Measurements from ENCODE around the gene CSN1S1.

Gene CSN1S1

GRCh38 chr4:69930768-69931167 lies at the start of gene CSN1S1:
Gene CSN1S1 (plus strand): TSS chr4:69931068. CDS start chr4:69932556, 1,488 bp downstream.
- Histone ChIP-seq H3K27ac (no peak within 1 kb of the TSS), H3K4me3 (ENCODE audit: low read depth, low read length) (no peak within 1 kb of the TSS), H3K4me1 (no peaks in the 10 kb centered on the region), H2AFZ (no peak within 1 kb of the TSS), H3K36me3 (ENCODE audit: control insufficient read depth, insufficient read depth, low read length) (no peaks in the 10 kb centered on the region), H3K4me2 (ENCODE audit: low read length) (no peak within 1 kb of the TSS), H3K9me3 (ENCODE audit: control insufficient read depth, low read length) (no peaks in the 10 kb centered on the region), H3K79me2 (no peaks in the 10 kb centered on the region), H3K9ac (no peak within 1 kb of the TSS), H3K27me3 (ENCODE audit: control insufficient read depth, insufficient read depth, low read length) (no peaks in the 10 kb centered on the region)
- TF ChIP-seq CTCF (IDR thresholded peaks at IDR 0.05), result no peak

- H3K9me3 ChIP-seq (ENCODE audit: control insufficient read depth, low read length), result no peaks in the 10 kb centered on the region
- H3K27ac ChIP-seq, result no peak overlapping the region
- H3K9ac ChIP-seq, result no peak overlapping the region
- H2AFZ ChIP-seq, result no peak overlapping the region
- no peaks in the 10 kb centered on the region for H3K27me3 ChIP-seq (ENCODE audit: control insufficient read depth, insufficient read depth, low read length)
- H3K4me1 ChIP-seq, result no peaks in the 10 kb centered on the region
- no peak overlapping the region for H3K4me3 ChIP-seq (ENCODE audit: low read depth, low read length)
- H3K4me2 ChIP-seq (ENCODE audit: low read length), result no peak overlapping the region
- H3K79me2 ChIP-seq, result no peaks in the 10 kb centered on the region
- peak; percentile 17 for TF ChIP-seq CTCF (IDR thresholded peaks at IDR 0.05)
- H3K36me3 ChIP-seq (ENCODE audit: control insufficient read depth, insufficient read depth, low read length), result no peaks in the 10 kb centered on the region
Observed at GRCh38 chr4:69881173-69881773, 49.6 kb upstream of the CSN1S1 start.

GRCh38 chr4:69882150-69882549 lies 48.7 kb upstream of the CSN1S1 start:
- no peaks in the 10 kb centered on the region for H3K4me1 ChIP-seq
- H3K36me3 ChIP-seq (ENCODE audit: control insufficient read depth, insufficient read depth, low read length), result no peaks in the 10 kb centered on the region
- H3K79me2 ChIP-seq, result no peaks in the 10 kb centered on the region
- TF ChIP-seq CTCF (IDR thresholded peaks at IDR 0.05), result no peak
- no peaks in the 10 kb centered on the region for H3K27me3 ChIP-seq (ENCODE audit: control insufficient read depth, insufficient read depth, low read length)
- no peak overlapping the region for H3K4me3 ChIP-seq (ENCODE audit: low read depth, low read length)
- no peak overlapping the region for H3K4me2 ChIP-seq (ENCODE audit: low read length)
- no peak overlapping the region for H2AFZ ChIP-seq
- H3K9ac ChIP-seq, result no peak overlapping the region
- H3K9me3 ChIP-seq (ENCODE audit: control insufficient read depth, low read length), result no peaks in the 10 kb centered on the region
- no peak overlapping the region for H3K27ac ChIP-seq

- TF ChIP-seq CTCF (IDR thresholded peaks at IDR 0.05), result no peak
- H3K9me3 ChIP-seq (ENCODE audit: control insufficient read depth, low read length), result peaks cover 2% of the 10 kb centered on the region
- no peaks in the 10 kb centered on the region for H3K36me3 ChIP-seq (ENCODE audit: control insufficient read depth, insufficient read depth, low read length)
- H3K4me3 ChIP-seq (ENCODE audit: low read depth, low read length), result no peak overlapping the region
- H3K27ac ChIP-seq, result no peak overlapping the region
- H3K9ac ChIP-seq, result no peak overlapping the region
- H2AFZ ChIP-seq, result no peak overlapping the region
- no peak overlapping the region for H3K4me2 ChIP-seq (ENCODE audit: low read length)
- no peaks in the 10 kb centered on the region for H3K27me3 ChIP-seq (ENCODE audit: control insufficient read depth, insufficient read depth, low read length)
- no peaks in the 10 kb centered on the region for H3K79me2 ChIP-seq
- H3K4me1 ChIP-seq, result no peaks in the 10 kb centered on the region
Observed at GRCh38 chr4:69888336-69888735, 42.5 kb upstream of the CSN1S1 start.

- Histone ChIP-seq H3K4me1 (no peaks in the 10 kb centered on the region), H2AFZ (no peak overlapping the region), H3K4me3 (ENCODE audit: low read depth, low read length) (no peak overlapping the region), H3K27ac (no peak overlapping the region), H3K9ac (no peak overlapping the region), H3K79me2 (no peaks in the 10 kb centered on the region), H3K27me3 (ENCODE audit: control insufficient read depth, insufficient read depth, low read length) (no peaks in the 10 kb centered on the region), H3K36me3 (ENCODE audit: control insufficient read depth, insufficient read depth, low read length) (no peaks in the 10 kb centered on the region), H3K4me2 (ENCODE audit: low read length) (no peak overlapping the region), H3K9me3 (ENCODE audit: control insufficient read depth, low read length) (peaks cover 2% of the 10 kb centered on the region)
- TF ChIP-seq CTCF (IDR thresholded peaks at IDR 0.05), result no peak
Observed at GRCh38 chr4:69894186-69894585, 36.7 kb upstream of the CSN1S1 start.

Data from parathyroid adenoma (tissue), 2 donors.